HG03354 (cell line): ENCODE results near the gene TMPRSS5.

Experiments
- ATAC-seq: cut with Tn5 transposase; IDR thresholded peaks from one replicate; pipeline ENCODE4 v1.9.1; 2021; ENCODE audit warnings: mild to moderate bottlenecking; ENCODE audit not compliant: unreplicated experiment, poor library complexity, severe bottlenecking

Gene TMPRSS5

GRCh38 chr11:113638376-113638775 lies 67.7 kb downstream of the TMPRSS5 start:
- ATAC-seq, result no peak

GRCh38 chr11:113637636-113638035 lies 68.5 kb downstream of the TMPRSS5 start:
- ATAC-seq, result no peak
